GM12878 (cell line): ENCODE data around the gene RSRC1.
"Not testable (repeated sequence)": the region's sequence is repeated elsewhere in the genome, so short reads cannot be mapped to it uniquely, and the experiment has no call there.

Experiments used
- BCL11A ChIP-seq: IDR thresholded peaks from 2 replicates; pipeline ENCODE4 v1.6.1; 2011; ENCODE audit warnings: low read depth, low read length
- CHD1 ChIP-seq: IDR thresholded peaks from 2 replicates; pipeline ENCODE4 v1.6.1; 2012; ENCODE audit warnings: low read depth, low read length, improper control_type of control experiment
- EGR1 ChIP-seq, 2 experiments: IDR thresholded peaks; 1 replicate in 1 of 2; 2 replicates in 1 of 2; pipeline ENCODE4 v1.6.1; 2011 to 2012; ENCODE audit warnings: low read depth in 2 of 2, low read length in 2 of 2, borderline replicate concordance in 1 of 2, mild to moderate bottlenecking in 1 of 2, moderate library complexity in 1 of 2
- EP300 ChIP-seq, 2 experiments: fragments of 150-350 bp in 1 of 2; IDR thresholded peaks; 2 replicates each; pipeline ENCODE4 v1.6.1; 2011 to 2012; ENCODE audit warnings: low read depth in 2 of 2, low read length in 2 of 2, borderline replicate concordance in 1 of 2, improper control_type of control experiment in 1 of 2, inconsistent platforms in 1 of 2; ENCODE audit not compliant: control insufficient read depth in 1 of 2
- EZH2 ChIP-seq: IDR thresholded peaks from 2 replicates; pipeline ENCODE4 v1.6.1; 2012; ENCODE audit warnings: low read depth, mild to moderate bottlenecking, control low read depth, inconsistent platforms, low read length, borderline replicate concordance; ENCODE audit not compliant: control insufficient read depth
- HDAC6 ChIP-seq: fragments of 200-600 bp; sonication (generic); IDR thresholded peaks from one replicate; pipeline ENCODE4 v1.8.0; 2017; ENCODE audit warnings: antibody characterized with exemption; ENCODE audit not compliant: unreplicated experiment
- KDM1A ChIP-seq: fragments of 200-600 bp; sonication (generic); IDR thresholded peaks from 2 replicates; pipeline ENCODE4 v1.6.1; 2016; ENCODE audit warnings: borderline replicate concordance
- POLR2A ChIP-seq: IDR thresholded peaks from 2 replicates; pipeline ENCODE4 v1.6.1; 2011; ENCODE audit warnings: low read depth, mild to moderate bottlenecking, low read length
- SRF ChIP-seq, 2 experiments: IDR thresholded peaks; 2 replicates each; pipeline ENCODE4 v1.6.1; 2011; ENCODE audit warnings: low read depth in 2 of 2, low read length in 2 of 2, mild to moderate bottlenecking in 1 of 2, moderate library complexity in 1 of 2
- TF ChIP-seq, protein P1 (sequence below), 3 experiments: IDR thresholded peaks in 2 of 3; conservative IDR thresholded peaks in 1 of 3; 2 replicates each; pipeline ENCODE4 v1.5.1; 2011; ENCODE audit warnings: low read depth in 3 of 3, low read length in 3 of 3, mild to moderate bottlenecking in 3 of 3, control low read depth in 2 of 3, moderate library complexity in 2 of 3, inconsistent platforms in 1 of 3, mixed read lengths in 1 of 3; ENCODE audit not compliant: control insufficient read depth in 2 of 3, insufficient read depth in 1 of 3; ENCODE audit errors: extremely low read depth in 1 of 3

DNA sequence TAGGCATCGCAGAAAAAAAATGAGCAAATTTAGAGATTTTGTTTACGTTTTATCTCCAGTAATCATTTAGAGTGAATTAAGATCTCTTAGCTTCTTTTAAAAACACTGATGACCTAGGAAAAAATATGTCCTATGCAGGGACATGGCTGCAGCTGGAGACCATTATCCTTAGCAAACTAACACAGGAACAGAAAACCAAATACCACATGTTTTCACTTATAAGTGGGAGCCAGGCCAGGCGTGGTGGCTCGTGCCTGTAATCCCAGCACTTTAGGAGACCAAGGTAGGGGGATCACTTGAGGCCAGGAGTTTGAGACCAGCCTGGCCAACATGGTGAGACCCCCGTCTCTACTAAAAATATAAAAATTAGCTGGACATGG is 298.6 kb downstream of the RSRC1 start:
- TF ChIP-seq EGR1 (IDR thresholded peaks at IDR 0.05; ENCODE audit: borderline replicate concordance in 1 of 2, low read depth in 2 of 2, low read length in 2 of 2); CHD1; KDM1A; EZH2; BCL11A; HDAC6; POLR2A; SRF (IDR thresholded peaks at IDR 0.05; ENCODE audit: low read depth in 2 of 2, low read length in 2 of 2); EP300 (IDR thresholded peaks at IDR 0.05; ENCODE audit: borderline replicate concordance in 1 of 2, control insufficient read depth in 1 of 2, low read depth in 2 of 2, low read length in 2 of 2): not testable (repeated sequence)
- TF ChIP-seq, protein P1, sequence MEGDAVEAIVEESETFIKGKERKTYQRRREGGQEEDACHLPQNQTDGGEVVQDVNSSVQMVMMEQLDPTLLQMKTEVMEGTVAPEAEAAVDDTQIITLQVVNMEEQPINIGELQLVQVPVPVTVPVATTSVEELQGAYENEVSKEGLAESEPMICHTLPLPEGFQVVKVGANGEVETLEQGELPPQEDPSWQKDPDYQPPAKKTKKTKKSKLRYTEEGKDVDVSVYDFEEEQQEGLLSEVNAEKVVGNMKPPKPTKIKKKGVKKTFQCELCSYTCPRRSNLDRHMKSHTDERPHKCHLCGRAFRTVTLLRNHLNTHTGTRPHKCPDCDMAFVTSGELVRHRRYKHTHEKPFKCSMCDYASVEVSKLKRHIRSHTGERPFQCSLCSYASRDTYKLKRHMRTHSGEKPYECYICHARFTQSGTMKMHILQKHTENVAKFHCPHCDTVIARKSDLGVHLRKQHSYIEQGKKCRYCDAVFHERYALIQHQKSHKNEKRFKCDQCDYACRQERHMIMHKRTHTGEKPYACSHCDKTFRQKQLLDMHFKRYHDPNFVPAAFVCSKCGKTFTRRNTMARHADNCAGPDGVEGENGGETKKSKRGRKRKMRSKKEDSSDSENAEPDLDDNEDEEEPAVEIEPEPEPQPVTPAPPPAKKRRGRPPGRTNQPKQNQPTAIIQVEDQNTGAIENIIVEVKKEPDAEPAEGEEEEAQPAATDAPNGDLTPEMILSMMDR (IDR thresholded peaks at IDR 0.05 in 2 of 3, conservative IDR thresholded peaks at IDR 0.05 in 1 of 3; ENCODE audit: control insufficient read depth in 2 of 3, extremely low read depth in 1 of 3, insufficient read depth in 1 of 3, low read depth in 3 of 3, low read length in 3 of 3): not testable (repeated sequence)
